ENCODE measurements around the gene CACNG4. TPM values are rescaled to one million over a fixed set of nuclear protein-coding genes. Genes with fewer than 3 reads are reported as not detected.

CACNG4 gene
- total RNA-seq, 6 experiments from 2014 or later: not detected

GRCh38 chr17:66952681-66953629 is 11.6 kb upstream of the CACNG4 start:
- H3K9me3 Mint-ChIP-seq: no peaks in the 10 kb centered on the region
- H3K4me1 Mint-ChIP-seq (ENCODE audit: low read depth): peaks cover 17% of the 10 kb centered on the region
- no peak overlapping the region for H3K27ac Mint-ChIP-seq
- peak; percentile 20; the same call in 1 of the 2 replicates for TF ChIP-seq CTCF (IDR thresholded peaks at IDR 0.05)
- no peak for DNase-seq
- H3K27me3 Mint-ChIP-seq (ENCODE audit: insufficient read depth): peaks cover 29% of the 10 kb centered on the region
- no peak overlapping the region for H3K4me3 Mint-ChIP-seq
- H3K36me3 Mint-ChIP-seq (ENCODE audit: low read depth): no peaks in the 10 kb centered on the region

- H3K27me3 Mint-ChIP-seq (ENCODE audit: insufficient read depth): peaks cover 28% of the 10 kb centered on the region
- H3K9me3 Mint-ChIP-seq: no peaks in the 10 kb centered on the region
- no peak overlapping the region for H3K4me3 Mint-ChIP-seq
- H3K4me1 Mint-ChIP-seq (ENCODE audit: low read depth): peaks cover 17% of the 10 kb centered on the region
- DNase-seq: no peak
- no peaks in the 10 kb centered on the region for H3K36me3 Mint-ChIP-seq (ENCODE audit: low read depth)
- TF ChIP-seq CTCF (IDR thresholded peaks at IDR 0.05): no peak
- no peak overlapping the region for H3K27ac Mint-ChIP-seq
Measured at GRCh38 chr17:66953630-66954020, 10.9 kb upstream of the CACNG4 start.

- H3K36me3 Mint-ChIP-seq (ENCODE audit: low read depth): no peaks in the 10 kb centered on the region
- no peak for TF ChIP-seq CTCF (IDR thresholded peaks at IDR 0.05)
- no peaks in the 10 kb centered on the region for H3K9me3 Mint-ChIP-seq
- peaks cover 30% of the 10 kb centered on the region for H3K27me3 Mint-ChIP-seq (ENCODE audit: insufficient read depth)
- no peak overlapping the region for H3K27ac Mint-ChIP-seq
- peaks cover 12% of the 10 kb centered on the region for H3K4me1 Mint-ChIP-seq (ENCODE audit: low read depth)
- H3K4me3 Mint-ChIP-seq: no peak overlapping the region
- no peak for DNase-seq
Measured at GRCh38 chr17:66954632-66955031, 9.9 kb upstream of the CACNG4 start.

- H3K36me3 Mint-ChIP-seq (ENCODE audit: low read depth): no peaks in the 10 kb centered on the region
Measured at GRCh38 chr17:66955821-66956220, 8.7 kb upstream of the CACNG4 start.

GRCh38 chr17:66956941-66957340 is 7.6 kb upstream of the CACNG4 start:
- no peaks in the 10 kb centered on the region for H3K36me3 Mint-ChIP-seq (ENCODE audit: low read depth)
- no peak for DNase-seq
- no peak for TF ChIP-seq CTCF (IDR thresholded peaks at IDR 0.05)
- H3K4me1 Mint-ChIP-seq (ENCODE audit: low read depth): peaks cover 6% of the 10 kb centered on the region; the same call in 1 of the 2 replicates
- H3K4me3 Mint-ChIP-seq: no peak overlapping the region
- H3K27me3 Mint-ChIP-seq (ENCODE audit: insufficient read depth): peaks cover 37% of the 10 kb centered on the region
- H3K27ac Mint-ChIP-seq: no peak overlapping the region
- H3K9me3 Mint-ChIP-seq: no peaks in the 10 kb centered on the region

More at GRCh38 chr17:66955821-66956220, 8.7 kb upstream of the CACNG4 start:
- no peak for TF ChIP-seq CTCF (IDR thresholded peaks at IDR 0.05)
- H3K27ac Mint-ChIP-seq: no peak overlapping the region
- H3K9me3 Mint-ChIP-seq: no peaks in the 10 kb centered on the region
- H3K4me1 Mint-ChIP-seq (ENCODE audit: low read depth): peaks cover 9% of the 10 kb centered on the region; the same call in 1 of the 2 replicates
- H3K27me3 Mint-ChIP-seq (ENCODE audit: insufficient read depth): peaks cover 35% of the 10 kb centered on the region
- no peak for DNase-seq
- H3K4me3 Mint-ChIP-seq: no peak overlapping the region

All from HFFc6 (cell line).